OCI-LY1 (cell line): ENCODE measurements around the gene RBKS.

ENCODE experiments used
- H2AFZ ChIP-seq: fragments of 200-600 bp; sonication (generic), shearing (Covaris generic); 2 replicates; pipeline ENCODE4 v1.6.0; 2014; ENCODE audit warnings: antibody characterized with exemption, mild to moderate bottlenecking, low read length
- H3F3A ChIP-seq: fragments of 200-600 bp; sonication (generic), shearing (Covaris generic); 2 replicates; pipeline ENCODE4 v1.6.0; 2014; ENCODE audit warnings: mild to moderate bottlenecking, antibody characterized with exemption, low read length, moderate library complexity; ENCODE audit not compliant: insufficient read depth
- H3K27ac ChIP-seq: fragments of 200-600 bp; sonication (generic); 2 replicates; pipeline ENCODE4 v1.5.1; 2014; ENCODE audit warnings: low read length, mixed run types, mild to moderate bottlenecking, low read depth; ENCODE audit not compliant: poor library complexity, severe bottlenecking
- H3K27me3 ChIP-seq: fragments of 200-600 bp; sonication (generic); 2 replicates; pipeline ENCODE4 v1.6.0; 2014; ENCODE audit warnings: antibody characterized with exemption, mild to moderate bottlenecking, low read length, moderate library complexity; ENCODE audit not compliant: insufficient read depth
- H3K36me3 ChIP-seq: fragments of 200-600 bp; sonication (generic); 2 replicates; pipeline ENCODE4 v1.6.1; 2014; ENCODE audit warnings: mild to moderate bottlenecking, antibody characterized with exemption, low read length, moderate library complexity, mixed read lengths; ENCODE audit not compliant: insufficient read depth
- H3K4me1 ChIP-seq: fragments of 200-600 bp; sonication (generic); 2 replicates; pipeline ENCODE4 v1.5.1; 2014; ENCODE audit warnings: mild to moderate bottlenecking, low read length, moderate library complexity; ENCODE audit not compliant: insufficient read depth, severe bottlenecking
- H3K4me2 ChIP-seq: fragments of 200-600 bp; sonication (generic), shearing (Covaris generic); 2 replicates; pipeline ENCODE4 v1.6.1; 2014; ENCODE audit warnings: low read length
- H3K4me3 ChIP-seq: fragments of 200-600 bp; sonication (generic); 2 replicates; pipeline ENCODE4 v1.5.1; 2014; ENCODE audit warnings: low read length, low read depth, mild to moderate bottlenecking, mixed read lengths; ENCODE audit not compliant: poor library complexity, severe bottlenecking
- H3K79me2 ChIP-seq: fragments of 200-600 bp; shearing (Covaris generic); 2 replicates; pipeline ENCODE4 v1.6.1; 2016; ENCODE audit warnings: mixed run types, low read length, mixed read lengths; ENCODE audit not compliant: insufficient read depth
- H3K9ac ChIP-seq: fragments of 200-600 bp; sonication (generic), shearing (Covaris generic); 2 replicates; pipeline ENCODE4 v1.6.1; 2014; ENCODE audit warnings: mild to moderate bottlenecking, low read length, mixed read lengths
- H3K9me2 ChIP-seq: fragments of 200-600 bp; sonication (generic), shearing (Covaris generic); 2 replicates; pipeline ENCODE4 v1.6.1; 2014; ENCODE audit warnings: low read depth, mild to moderate bottlenecking, low read length, mixed read lengths
- H3K9me3 ChIP-seq: fragments of 200-600 bp; shearing (Covaris generic); 2 replicates; pipeline ENCODE4 v1.6.1; 2014; ENCODE audit warnings: low read length, mixed read lengths
- H4K20me1 ChIP-seq: fragments of 200-600 bp; sonication (generic), shearing (Covaris generic); 2 replicates; pipeline ENCODE4 v1.6.0; 2016; ENCODE audit warnings: mild to moderate bottlenecking, low read length; ENCODE audit not compliant: insufficient read depth
- EZH2 ChIP-seq: fragments of 200-600 bp; sonication (generic), shearing (Covaris generic); IDR thresholded peaks from 2 replicates; pipeline ENCODE4 v1.8.0; 2017; ENCODE audit warnings: borderline replicate concordance, mixed run types, mild to moderate bottlenecking, antibody characterized with exemption, low read length, moderate library complexity, mixed read lengths
- TF ChIP-seq, protein P1 (sequence below): fragments of 200-600 bp; sonication (generic), shearing (Covaris generic); IDR thresholded peaks from 2 replicates; pipeline ENCODE4 v1.5.1; 2017; ENCODE audit warnings: mild to moderate bottlenecking, antibody characterized with exemption, low read length, moderate library complexity, mixed read lengths

RBKS gene

DNA sequence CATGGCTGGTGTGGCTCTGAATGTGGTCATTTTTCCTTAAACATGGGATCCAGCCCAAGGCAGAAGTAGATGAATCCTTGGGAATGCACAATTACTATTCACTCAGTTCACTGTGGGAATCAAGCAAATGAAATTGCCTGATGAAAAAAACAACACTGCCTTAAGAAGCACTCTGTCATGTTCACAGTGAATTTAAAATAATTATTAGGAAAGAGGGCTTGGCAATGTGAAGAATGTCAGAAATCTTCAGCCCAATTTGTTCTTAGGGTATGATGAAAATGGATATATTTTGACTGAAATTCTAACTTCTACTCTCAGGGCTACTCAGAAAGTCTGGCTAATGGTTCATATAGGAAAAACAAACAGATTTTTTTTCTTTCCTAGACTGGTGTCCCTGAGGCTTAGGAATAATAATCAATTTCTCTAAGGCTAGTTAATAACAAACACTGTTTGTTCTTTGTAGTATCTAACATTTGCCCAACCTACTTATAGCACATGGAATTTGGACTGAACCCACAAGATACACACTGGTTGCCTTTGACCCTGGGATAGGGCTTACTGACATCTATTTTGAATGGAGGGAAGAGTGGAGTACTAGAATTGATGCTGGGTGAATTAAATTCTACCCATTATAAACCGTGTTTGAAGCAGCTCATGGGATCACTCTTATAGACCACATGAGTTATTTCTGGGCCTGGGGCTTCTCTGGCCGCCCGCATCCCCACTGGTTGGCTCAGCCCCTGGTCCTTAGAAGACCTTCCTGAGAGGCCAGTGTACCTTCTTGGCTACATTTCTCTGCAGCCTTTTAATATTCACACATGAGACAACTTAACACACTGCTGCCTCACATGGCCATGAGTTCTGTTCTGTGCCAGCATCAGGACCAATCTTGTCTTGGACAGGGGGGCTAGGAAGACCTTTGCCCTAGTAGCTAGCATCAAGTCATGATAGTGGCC lies 127.0 kb downstream of the RBKS start:
- H3K4me1 ChIP-seq: peaks cover 9% of the 10 kb centered on the region

DNA sequence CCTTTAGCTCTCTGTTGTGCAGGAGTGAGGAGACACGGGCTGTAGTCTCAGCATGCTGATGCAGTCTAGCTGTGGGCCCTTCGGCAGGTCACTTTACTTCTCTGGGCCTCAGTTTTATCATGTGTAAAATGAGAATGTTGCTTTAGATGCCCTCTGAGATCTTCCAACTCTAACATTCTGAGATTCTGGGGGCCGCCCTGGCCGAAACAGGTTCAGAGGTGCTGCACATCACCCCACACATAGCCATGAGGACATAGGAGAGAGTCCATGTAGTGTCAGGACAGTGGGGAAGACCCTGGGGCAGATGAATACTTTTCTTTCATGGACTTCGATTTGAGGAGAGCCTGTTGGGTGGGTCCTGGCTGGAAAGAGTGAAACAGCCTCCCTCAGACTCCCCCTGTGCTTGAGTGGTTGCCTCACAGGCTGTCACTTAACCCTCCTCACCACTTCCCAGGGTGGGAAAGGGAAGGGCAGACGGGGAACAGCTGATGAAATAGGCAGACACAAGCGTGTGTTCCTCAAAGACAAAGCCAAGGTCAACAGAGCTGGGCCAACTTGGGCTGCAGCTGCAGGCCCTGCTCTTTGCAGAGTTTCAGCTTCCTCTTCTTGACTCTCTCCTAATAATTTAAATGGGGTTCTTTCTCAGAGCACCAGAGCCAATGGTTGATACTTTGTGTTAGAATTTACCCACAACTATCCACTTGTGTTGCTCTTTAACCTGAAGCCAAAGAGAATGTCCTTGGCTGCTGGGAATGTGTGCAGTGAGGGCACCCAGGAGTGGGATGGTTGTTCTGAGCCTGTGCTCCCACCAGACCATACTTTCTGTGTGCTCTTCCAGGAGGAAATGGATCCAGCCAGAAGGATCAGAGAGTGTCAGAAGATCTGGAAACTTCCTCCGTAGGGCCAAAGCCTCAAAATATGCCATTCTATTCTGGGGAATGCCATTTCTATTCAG lies 133.4 kb downstream of the RBKS start:
- Histone ChIP-seq H3K36me3 (no peaks in the 10 kb centered on the region), H2AFZ (no peak overlapping the region), H4K20me1 (no peaks in the 10 kb centered on the region), H3K4me1 (peaks cover 10% of the 10 kb centered on the region), H3K9ac (no peak overlapping the region), H3K79me2 (no peaks in the 10 kb centered on the region), H3K9me3 (no peaks in the 10 kb centered on the region), H3K9me2 (no peaks in the 10 kb centered on the region), H3F3A (no peaks in the 10 kb centered on the region), H3K27ac (no peak overlapping the region), H3K27me3 (no peaks in the 10 kb centered on the region), H3K4me3 (no peak overlapping the region), H3K4me2 (no peak overlapping the region)
- TF ChIP-seq, protein P1, sequence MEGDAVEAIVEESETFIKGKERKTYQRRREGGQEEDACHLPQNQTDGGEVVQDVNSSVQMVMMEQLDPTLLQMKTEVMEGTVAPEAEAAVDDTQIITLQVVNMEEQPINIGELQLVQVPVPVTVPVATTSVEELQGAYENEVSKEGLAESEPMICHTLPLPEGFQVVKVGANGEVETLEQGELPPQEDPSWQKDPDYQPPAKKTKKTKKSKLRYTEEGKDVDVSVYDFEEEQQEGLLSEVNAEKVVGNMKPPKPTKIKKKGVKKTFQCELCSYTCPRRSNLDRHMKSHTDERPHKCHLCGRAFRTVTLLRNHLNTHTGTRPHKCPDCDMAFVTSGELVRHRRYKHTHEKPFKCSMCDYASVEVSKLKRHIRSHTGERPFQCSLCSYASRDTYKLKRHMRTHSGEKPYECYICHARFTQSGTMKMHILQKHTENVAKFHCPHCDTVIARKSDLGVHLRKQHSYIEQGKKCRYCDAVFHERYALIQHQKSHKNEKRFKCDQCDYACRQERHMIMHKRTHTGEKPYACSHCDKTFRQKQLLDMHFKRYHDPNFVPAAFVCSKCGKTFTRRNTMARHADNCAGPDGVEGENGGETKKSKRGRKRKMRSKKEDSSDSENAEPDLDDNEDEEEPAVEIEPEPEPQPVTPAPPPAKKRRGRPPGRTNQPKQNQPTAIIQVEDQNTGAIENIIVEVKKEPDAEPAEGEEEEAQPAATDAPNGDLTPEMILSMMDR: no peak
- TF ChIP-seq EZH2: no peak

More for the DNA sequence above, 127.0 kb downstream of the RBKS start:
- TF ChIP-seq, protein P1: no peak
- TF ChIP-seq EZH2: no peak
- no peak overlapping the region for H3K27ac ChIP-seq
- no peak overlapping the region for H3K4me2 ChIP-seq
- no peaks in the 10 kb centered on the region for H3F3A ChIP-seq
- H3K9me3 ChIP-seq: no peaks in the 10 kb centered on the region
- no peak overlapping the region for H2AFZ ChIP-seq
- no peak overlapping the region for H3K4me3 ChIP-seq
- H4K20me1 ChIP-seq: no peaks in the 10 kb centered on the region
- H3K79me2 ChIP-seq: no peaks in the 10 kb centered on the region
- no peaks in the 10 kb centered on the region; the same call in 1 of the 2 replicates for H3K27me3 ChIP-seq
- H3K9ac ChIP-seq: no peak overlapping the region
- no peaks in the 10 kb centered on the region for H3K9me2 ChIP-seq
- no peaks in the 10 kb centered on the region for H3K36me3 ChIP-seq

DNA sequence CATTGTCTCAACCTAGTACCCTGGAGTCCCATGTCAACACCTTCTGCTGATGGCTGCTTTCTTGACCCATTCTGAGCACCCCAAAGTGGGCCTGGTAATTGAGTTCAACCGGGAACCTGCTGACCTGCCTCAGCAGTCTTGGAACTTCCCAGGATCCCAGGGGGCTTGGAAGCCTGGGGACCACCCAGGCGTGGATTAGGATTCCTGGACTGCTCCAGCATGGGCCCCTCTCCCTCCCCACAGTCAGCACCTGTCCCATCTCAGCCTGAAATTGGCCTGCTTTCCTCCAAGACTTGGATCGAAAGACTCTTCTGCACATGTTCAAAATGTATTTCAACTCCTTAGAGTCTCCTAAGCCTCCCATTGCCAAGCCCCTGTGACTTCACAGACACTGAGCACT lies 134.1 kb downstream of the RBKS start:
- no peaks in the 10 kb centered on the region for H3K9me3 ChIP-seq
- H3K4me3 ChIP-seq: no peak overlapping the region
- H3K9me2 ChIP-seq: no peaks in the 10 kb centered on the region
- no peaks in the 10 kb centered on the region for H3K27me3 ChIP-seq
- no peaks in the 10 kb centered on the region for H3F3A ChIP-seq
- H3K79me2 ChIP-seq: no peaks in the 10 kb centered on the region
- no peak overlapping the region for H3K27ac ChIP-seq
- H3K4me2 ChIP-seq: no peak overlapping the region
- H3K9ac ChIP-seq: no peak overlapping the region
- H4K20me1 ChIP-seq: no peaks in the 10 kb centered on the region
- H3K4me1 ChIP-seq: peaks cover 10% of the 10 kb centered on the region
- TF ChIP-seq, protein P1: no peak
- TF ChIP-seq EZH2: no peak
- H2AFZ ChIP-seq: no peak overlapping the region
- H3K36me3 ChIP-seq: no peaks in the 10 kb centered on the region
